HL-60 (cell line): ENCODE data around the gene SYK.

Experiments
- POLR2AphosphoS5 ChIP-seq: IDR thresholded peaks from 2 replicates; pipeline ENCODE4 v1.6.1; 2012; ENCODE audit warnings: low read depth
- TF ChIP-seq, protein P1 (sequence below): IDR thresholded peaks from one replicate; pipeline ENCODE4 v1.5.1; 2011; ENCODE audit warnings: low read length, control low read depth, inconsistent platforms; ENCODE audit not compliant: insufficient read depth
- TF ChIP-seq, protein P2 (sequence below): IDR thresholded peaks from 2 replicates; pipeline ENCODE4 v1.6.1; 2012; ENCODE audit warnings: low read depth; ENCODE audit not compliant: insufficient replicate concordance

DNA sequence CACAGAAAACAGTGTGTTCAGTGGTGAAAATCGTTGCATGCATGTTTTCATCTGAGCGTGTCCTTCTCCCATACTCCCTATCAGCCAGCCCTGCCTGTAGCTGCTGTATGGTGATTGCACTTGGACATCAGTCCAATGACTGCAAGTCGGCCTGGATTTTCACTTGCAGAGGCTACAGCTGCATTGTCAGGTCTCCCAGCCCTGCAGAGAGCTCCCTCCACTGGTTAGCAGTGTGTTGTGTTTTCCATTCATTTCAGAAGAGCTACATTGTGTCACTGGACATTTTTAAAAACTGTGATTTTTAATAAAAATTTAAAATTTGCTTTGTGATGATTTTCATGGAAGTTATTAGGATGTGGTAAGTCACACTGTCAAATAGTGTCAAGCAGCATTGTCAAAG lies 96.6 kb downstream of the SYK start:
- TF ChIP-seq, protein P1, sequence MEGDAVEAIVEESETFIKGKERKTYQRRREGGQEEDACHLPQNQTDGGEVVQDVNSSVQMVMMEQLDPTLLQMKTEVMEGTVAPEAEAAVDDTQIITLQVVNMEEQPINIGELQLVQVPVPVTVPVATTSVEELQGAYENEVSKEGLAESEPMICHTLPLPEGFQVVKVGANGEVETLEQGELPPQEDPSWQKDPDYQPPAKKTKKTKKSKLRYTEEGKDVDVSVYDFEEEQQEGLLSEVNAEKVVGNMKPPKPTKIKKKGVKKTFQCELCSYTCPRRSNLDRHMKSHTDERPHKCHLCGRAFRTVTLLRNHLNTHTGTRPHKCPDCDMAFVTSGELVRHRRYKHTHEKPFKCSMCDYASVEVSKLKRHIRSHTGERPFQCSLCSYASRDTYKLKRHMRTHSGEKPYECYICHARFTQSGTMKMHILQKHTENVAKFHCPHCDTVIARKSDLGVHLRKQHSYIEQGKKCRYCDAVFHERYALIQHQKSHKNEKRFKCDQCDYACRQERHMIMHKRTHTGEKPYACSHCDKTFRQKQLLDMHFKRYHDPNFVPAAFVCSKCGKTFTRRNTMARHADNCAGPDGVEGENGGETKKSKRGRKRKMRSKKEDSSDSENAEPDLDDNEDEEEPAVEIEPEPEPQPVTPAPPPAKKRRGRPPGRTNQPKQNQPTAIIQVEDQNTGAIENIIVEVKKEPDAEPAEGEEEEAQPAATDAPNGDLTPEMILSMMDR: no peak
- TF ChIP-seq POLR2AphosphoS5: no peak
- TF ChIP-seq, protein P2, sequence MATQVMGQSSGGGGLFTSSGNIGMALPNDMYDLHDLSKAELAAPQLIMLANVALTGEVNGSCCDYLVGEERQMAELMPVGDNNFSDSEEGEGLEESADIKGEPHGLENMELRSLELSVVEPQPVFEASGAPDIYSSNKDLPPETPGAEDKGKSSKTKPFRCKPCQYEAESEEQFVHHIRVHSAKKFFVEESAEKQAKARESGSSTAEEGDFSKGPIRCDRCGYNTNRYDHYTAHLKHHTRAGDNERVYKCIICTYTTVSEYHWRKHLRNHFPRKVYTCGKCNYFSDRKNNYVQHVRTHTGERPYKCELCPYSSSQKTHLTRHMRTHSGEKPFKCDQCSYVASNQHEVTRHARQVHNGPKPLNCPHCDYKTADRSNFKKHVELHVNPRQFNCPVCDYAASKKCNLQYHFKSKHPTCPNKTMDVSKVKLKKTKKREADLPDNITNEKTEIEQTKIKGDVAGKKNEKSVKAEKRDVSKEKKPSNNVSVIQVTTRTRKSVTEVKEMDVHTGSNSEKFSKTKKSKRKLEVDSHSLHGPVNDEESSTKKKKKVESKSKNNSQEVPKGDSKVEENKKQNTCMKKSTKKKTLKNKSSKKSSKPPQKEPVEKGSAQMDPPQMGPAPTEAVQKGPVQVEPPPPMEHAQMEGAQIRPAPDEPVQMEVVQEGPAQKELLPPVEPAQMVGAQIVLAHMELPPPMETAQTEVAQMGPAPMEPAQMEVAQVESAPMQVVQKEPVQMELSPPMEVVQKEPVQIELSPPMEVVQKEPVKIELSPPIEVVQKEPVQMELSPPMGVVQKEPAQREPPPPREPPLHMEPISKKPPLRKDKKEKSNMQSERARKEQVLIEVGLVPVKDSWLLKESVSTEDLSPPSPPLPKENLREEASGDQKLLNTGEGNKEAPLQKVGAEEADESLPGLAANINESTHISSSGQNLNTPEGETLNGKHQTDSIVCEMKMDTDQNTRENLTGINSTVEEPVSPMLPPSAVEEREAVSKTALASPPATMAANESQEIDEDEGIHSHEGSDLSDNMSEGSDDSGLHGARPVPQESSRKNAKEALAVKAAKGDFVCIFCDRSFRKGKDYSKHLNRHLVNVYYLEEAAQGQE: no peak
